Nasal cavity respiratory epithelium epithelial cell of viscerocranial mucosa (primary cell): Measurements from ENCODE around the gene MCOLN3. TPM values are rescaled to one million over a fixed set of nuclear protein-coding genes. Genes with fewer than 3 reads are reported as not detected.

Experiments used
- total RNA-seq: library from RNA; depleted of rRNA; stranded (reverse); fragments of >200 nt; gene quantifications from 2 replicates; pipeline ENCODE4 v1.2.3, GENCODE V29; 2014

MCOLN3 gene
- total RNA-seq: 4.4 and 24.0 TPM in 2 replicates

GRCh38 chr1:85048296-85049064, at the start of gene MCOLN3:
Gene MCOLN3 (minus strand): TSS chr1:85048500. CDS start chr1:85045360, 3,140 bp downstream.

GRCh38 chr1:84996846-84997666, 51.2 kb downstream of the MCOLN3 start, which contains the start of gene MCOLN2:
Gene MCOLN2 (minus strand): TSS chr1:84997113. CDS start chr1:84996872, 241 bp downstream.

Other genes starting within 250 kb of the MCOLN3 start
- 42.4 and 46.8 TPM in 2 replicates for gene LPAR3, start 155.3 kb downstream of the MCOLN3 start, total RNA-seq
- gene MCOLN2, start 51.4 kb downstream of the MCOLN3 start, total RNA-seq: 0.68 and 1.1 TPM in 2 replicates
- 7.9 and 9.6 TPM in 2 replicates for gene SYDE2, start 152.5 kb upstream of the MCOLN3 start, total RNA-seq
- gene C1orf52, start 211.2 kb upstream of the MCOLN3 start, total RNA-seq: 11.3 and 19.3 TPM in 2 replicates
- gene BCL10, start 228.1 kb upstream of the MCOLN3 start, total RNA-seq: 46.0 and 53.3 TPM in 2 replicates